Measurements from ENCODE around the gene EXOC2.

EXOC2 gene

GRCh38 chr6:513961-514360, 179.0 kb downstream of the EXOC2 start:
- no peak for DNase-seq

- no peak for DNase-seq
Observed at GRCh38 chr6:513058-513457, 179.9 kb downstream of the EXOC2 start.

GRCh38 chr6:511488-512137, 181.3 kb downstream of the EXOC2 start:
- peak; percentile 75 for DNase-seq

- no peak for DNase-seq
Observed at GRCh38 chr6:509676-510075, 183.3 kb downstream of the EXOC2 start.

- no peak for DNase-seq
Observed at GRCh38 chr6:508614-509013, 184.3 kb downstream of the EXOC2 start.

GRCh38 chr6:508006-508405, 184.9 kb downstream of the EXOC2 start:
- no peak for DNase-seq

GRCh38 chr6:506920-507622, 185.9 kb downstream of the EXOC2 start:
- DNase-seq = no peak

- DNase-seq = no peak
Observed at GRCh38 chr6:506508-506907, 186.4 kb downstream of the EXOC2 start.

- no peak for DNase-seq
Observed at GRCh38 chr6:505374-505773, 187.6 kb downstream of the EXOC2 start.

- DNase-seq = no peak
Observed at GRCh38 chr6:504446-504980, 188.4 kb downstream of the EXOC2 start.

GRCh38 chr6:503610-504362, 189.2 kb downstream of the EXOC2 start:
- no peak for DNase-seq

GRCh38 chr6:502761-503160, 190.2 kb downstream of the EXOC2 start:
- no peak for DNase-seq

GRCh38 chr6:501891-502601, 190.9 kb downstream of the EXOC2 start:
- no peak for DNase-seq

GRCh38 chr6:499617-500016, 193.3 kb downstream of the EXOC2 start:
- DNase-seq = no peak

GRCh38 chr6:498795-499231, 194.1 kb downstream of the EXOC2 start:
- no peak for DNase-seq

- DNase-seq = no peak
Observed at GRCh38 chr6:497258-497657, 195.7 kb downstream of the EXOC2 start.

- no peak for DNase-seq
Observed at GRCh38 chr6:496649-497048, 196.3 kb downstream of the EXOC2 start.

- DNase-seq = no peak
Observed at GRCh38 chr6:494394-494793, 198.5 kb downstream of the EXOC2 start.

- no peak for DNase-seq
Observed at GRCh38 chr6:493840-494239, 199.1 kb downstream of the EXOC2 start.

- no peak for DNase-seq
Observed at GRCh38 chr6:492816-493414, 200.0 kb downstream of the EXOC2 start.

GRCh38 chr6:492178-492577, 200.8 kb downstream of the EXOC2 start:
- DNase-seq = no peak

- DNase-seq = no peak
Observed at GRCh38 chr6:491233-491632, 201.7 kb downstream of the EXOC2 start.

Measured in hematopoietic multipotent progenitor cell treated with erythropoietin and hydrocortisone succinate and interleukin-3 and kit ligand, for 8 days (in vitro differentiated cells).